ENCODE results near the gene PUS10.
"Not testable (repeated sequence)": the region's sequence is repeated elsewhere in the genome, so short reads cannot be mapped to it uniquely, and the experiment has no call there.

PUS10 gene

DNA sequence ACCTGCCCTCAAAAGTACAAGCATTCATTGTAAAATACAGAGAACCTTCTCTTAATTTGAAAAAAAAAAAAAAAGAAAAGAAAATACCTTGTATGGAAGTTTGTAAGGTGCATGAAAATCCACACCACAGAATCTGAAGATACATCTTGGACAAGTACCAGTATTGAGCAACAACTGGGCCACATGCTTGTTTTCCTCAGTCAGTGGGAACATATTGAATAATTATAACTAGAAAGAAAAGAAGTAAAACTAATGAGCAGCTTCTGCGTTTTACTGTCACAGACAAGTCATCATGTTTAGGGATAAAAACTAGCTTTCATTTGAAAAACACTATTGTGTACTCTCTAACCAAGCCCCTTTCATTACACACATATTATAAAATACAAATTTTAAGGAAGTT, 6.4 kb downstream of the PUS10 start:
- H3K27me3 ChIP-seq (ENCODE audit: control insufficient read depth in 1 of 2, insufficient read depth in 2 of 2, low read length in 2 of 2) = no peaks in the 10 kb centered on the region
- no peak overlapping the region for H3K27ac ChIP-seq (ENCODE audit: low read depth, low read length)
- no peak overlapping the region for H3K9ac ChIP-seq (ENCODE audit: low read length)

DNA sequence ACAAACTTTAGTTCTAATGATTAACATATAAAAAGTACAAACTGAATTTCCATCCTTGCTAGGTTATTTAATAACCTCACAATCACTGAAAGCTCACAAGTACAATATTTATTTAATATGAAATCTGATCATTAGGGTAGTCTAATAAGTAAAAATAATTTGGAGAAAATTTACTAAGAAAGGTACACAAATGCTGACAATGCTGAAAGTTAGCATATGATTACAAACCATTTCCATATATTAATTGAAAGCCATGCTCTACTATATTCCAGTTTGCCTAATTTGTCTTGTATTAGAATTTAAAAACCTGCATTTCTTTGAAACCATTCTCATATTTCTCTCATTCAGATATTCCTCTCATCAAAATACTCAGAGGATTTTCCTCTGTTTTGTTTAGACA, 8.7 kb downstream of the PUS10 start:
- no peaks in the 10 kb centered on the region for H3K9me3 ChIP-seq (ENCODE audit: low read length)
- no peaks in the 10 kb centered on the region for H3K4me1 ChIP-seq (ENCODE audit: insufficient read depth, low read length)
- H3K27me3 ChIP-seq (ENCODE audit: control insufficient read depth in 1 of 2, insufficient read depth in 2 of 2, low read length in 2 of 2) = no peaks in the 10 kb centered on the region
- no peak overlapping the region for H3K4me3 ChIP-seq (ENCODE audit: low read depth in 1 of 2, low read length in 2 of 2)
- no peak overlapping the region for H3K27ac ChIP-seq (ENCODE audit: low read depth, low read length)
- no peak overlapping the region for H3K9ac ChIP-seq (ENCODE audit: low read length)
- H3K36me3 ChIP-seq (ENCODE audit: insufficient read depth, low read length) = no peaks in the 10 kb centered on the region

More for the DNA sequence above, 6.4 kb downstream of the PUS10 start:
- no peaks in the 10 kb centered on the region for H3K9me3 ChIP-seq (ENCODE audit: low read length)
- H3K36me3 ChIP-seq (ENCODE audit: insufficient read depth, low read length) = no peaks in the 10 kb centered on the region
- no peak overlapping the region for H3K4me3 ChIP-seq (ENCODE audit: low read depth in 1 of 2, low read length in 2 of 2)
- no peaks in the 10 kb centered on the region for H3K4me1 ChIP-seq (ENCODE audit: insufficient read depth, low read length)

- H3K9me3 ChIP-seq (ENCODE audit: low read length) = no peaks in the 10 kb centered on the region
- no peaks in the 10 kb centered on the region for H3K36me3 ChIP-seq (ENCODE audit: insufficient read depth, low read length)
- H3K27me3 ChIP-seq (ENCODE audit: control insufficient read depth in 1 of 2, insufficient read depth in 2 of 2, low read length in 2 of 2) = no peaks in the 10 kb centered on the region
- H3K4me3 ChIP-seq (ENCODE audit: low read depth in 1 of 2, low read length in 2 of 2) = no peak overlapping the region
- no peak overlapping the region for H3K27ac ChIP-seq (ENCODE audit: low read depth, low read length)
- no peak overlapping the region for H3K9ac ChIP-seq (ENCODE audit: low read length)
- no peaks in the 10 kb centered on the region for H3K4me1 ChIP-seq (ENCODE audit: insufficient read depth, low read length)
Measured at GRCh38 chr2:61006486-61007105, 11.5 kb downstream of the PUS10 start.

DNA sequence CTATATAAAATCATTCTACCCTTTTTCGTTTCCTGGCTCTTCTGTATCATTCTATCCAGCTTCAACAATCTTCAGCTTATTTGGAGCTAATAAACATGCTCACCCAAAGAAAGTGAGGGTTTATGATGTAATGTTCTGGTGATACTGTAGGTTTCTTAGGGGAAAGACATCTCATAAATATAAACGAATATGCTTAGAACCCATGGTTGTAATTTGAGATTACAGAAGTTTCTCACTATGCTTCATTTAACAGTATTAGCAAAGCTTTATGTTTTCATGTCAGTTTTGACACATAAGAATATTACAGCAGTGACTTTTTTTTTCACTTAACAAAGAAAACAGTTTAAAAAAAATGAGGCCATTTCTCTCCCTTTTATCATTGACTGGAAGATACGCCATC, 12.3 kb downstream of the PUS10 start:
- Histone ChIP-seq H3K4me1 (ENCODE audit: insufficient read depth, low read length) (no peaks in the 10 kb centered on the region), H3K27ac (ENCODE audit: low read depth, low read length) (no peak overlapping the region), H3K9me3 (ENCODE audit: low read length) (no peaks in the 10 kb centered on the region), H3K4me3 (ENCODE audit: low read depth in 1 of 2, low read length in 2 of 2) (no peak overlapping the region), H3K27me3 (ENCODE audit: control insufficient read depth in 1 of 2, insufficient read depth in 2 of 2, low read length in 2 of 2) (no peaks in the 10 kb centered on the region), H3K36me3 (ENCODE audit: insufficient read depth, low read length) (no peaks in the 10 kb centered on the region), H3K9ac (ENCODE audit: low read length) (no peak overlapping the region)

DNA sequence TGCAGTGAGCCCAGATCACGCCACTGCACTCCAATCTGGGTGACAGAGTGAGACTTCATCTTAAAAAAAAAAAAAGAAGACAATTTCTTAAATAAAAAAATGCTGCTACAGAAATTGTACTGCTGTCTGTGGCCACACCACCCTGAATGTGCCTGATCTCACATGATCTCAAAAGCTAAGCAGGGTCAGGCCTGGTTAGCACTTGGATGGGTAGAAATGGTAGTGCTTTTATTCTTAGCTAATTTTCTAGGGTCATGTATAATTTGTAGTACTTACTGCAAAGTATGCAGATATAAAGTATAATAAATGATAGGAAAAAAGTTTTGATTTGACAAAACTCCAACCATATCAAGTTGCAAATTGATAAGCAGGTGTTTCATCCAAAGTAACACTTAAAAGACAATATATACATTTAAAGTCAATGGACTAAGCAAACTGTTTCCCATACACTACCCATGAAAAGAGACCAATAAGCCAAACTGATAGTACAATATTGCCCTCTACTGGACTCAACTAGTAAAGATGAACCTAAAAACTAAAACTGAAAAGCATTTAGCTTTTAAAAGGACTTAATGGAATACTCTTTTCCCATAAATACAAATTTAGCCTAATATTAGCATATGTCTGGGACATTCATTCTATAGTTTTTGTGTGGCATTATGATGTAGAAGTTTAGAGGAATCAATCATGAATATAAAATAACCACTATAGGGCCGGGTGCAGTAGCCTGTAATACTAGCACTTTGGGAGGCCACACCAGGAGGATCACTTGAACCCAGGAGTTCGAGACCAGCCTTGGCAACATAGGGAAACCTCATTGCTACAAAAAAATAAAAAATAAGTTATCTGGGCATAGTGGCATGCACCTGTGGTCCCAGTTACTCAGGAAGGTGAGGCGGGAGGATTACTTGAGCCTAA, 19.2 kb downstream of the PUS10 start:
- Histone ChIP-seq H3K4me3 (ENCODE audit: low read depth in 1 of 2, low read length in 2 of 2) (no peak overlapping the region), H3K4me1 (ENCODE audit: insufficient read depth, low read length) (no peaks in the 10 kb centered on the region), H3K27ac (ENCODE audit: low read depth, low read length) (no peak overlapping the region), H3K36me3 (ENCODE audit: insufficient read depth, low read length) (no peaks in the 10 kb centered on the region), H3K27me3 (ENCODE audit: control insufficient read depth in 1 of 2, insufficient read depth in 2 of 2, low read length in 2 of 2) (no peaks in the 10 kb centered on the region), H3K9me3 (ENCODE audit: low read length) (no peaks in the 10 kb centered on the region), H3K9ac (ENCODE audit: low read length) (no peak overlapping the region)

DNA sequence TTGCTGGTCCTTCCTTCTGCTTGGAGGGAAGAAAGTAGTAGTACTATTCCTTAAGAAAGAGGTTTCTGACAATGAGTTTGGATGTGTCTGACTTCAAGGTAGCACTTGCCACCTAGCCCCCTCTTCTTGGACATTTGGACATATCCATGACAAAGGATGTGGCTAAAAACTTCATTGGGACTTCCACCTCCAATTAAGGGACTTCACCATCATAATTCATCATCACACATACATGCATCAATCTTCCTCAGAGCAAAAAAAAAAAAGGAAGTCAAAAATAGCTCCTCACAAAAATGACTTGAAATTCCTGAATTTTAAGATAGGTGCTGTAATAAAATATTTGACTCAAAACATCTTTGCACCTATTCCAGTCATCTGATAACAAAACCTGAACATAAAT, 23.9 kb downstream of the PUS10 start:
- Histone ChIP-seq H3K36me3 (ENCODE audit: insufficient read depth, low read length) (no peaks in the 10 kb centered on the region), H3K27ac (ENCODE audit: low read depth, low read length) (no peak overlapping the region), H3K9ac (ENCODE audit: low read length) (no peak overlapping the region), H3K4me3 (ENCODE audit: low read depth in 1 of 2, low read length in 2 of 2) (no peak overlapping the region), H3K9me3 (ENCODE audit: low read length) (no peaks in the 10 kb centered on the region), H3K27me3 (ENCODE audit: control insufficient read depth in 1 of 2, insufficient read depth in 2 of 2, low read length in 2 of 2) (no peaks in the 10 kb centered on the region), H3K4me1 (ENCODE audit: insufficient read depth, low read length) (no peaks in the 10 kb centered on the region)

GRCh38 chr2:60992985-60993392, 25.1 kb downstream of the PUS10 start:
- no peaks in the 10 kb centered on the region for H3K4me1 ChIP-seq (ENCODE audit: insufficient read depth, low read length)
- H3K9me3 ChIP-seq (ENCODE audit: low read length) = no peaks in the 10 kb centered on the region
- H3K36me3 ChIP-seq (ENCODE audit: insufficient read depth, low read length) = no peaks in the 10 kb centered on the region
- no peak overlapping the region for H3K4me3 ChIP-seq (ENCODE audit: low read depth in 1 of 2, low read length in 2 of 2)
- H3K27ac ChIP-seq (ENCODE audit: low read depth, low read length) = no peak overlapping the region
- no peak overlapping the region for H3K9ac ChIP-seq (ENCODE audit: low read length)
- H3K27me3 ChIP-seq (ENCODE audit: control insufficient read depth in 1 of 2, insufficient read depth in 2 of 2, low read length in 2 of 2) = no peaks in the 10 kb centered on the region

DNA sequence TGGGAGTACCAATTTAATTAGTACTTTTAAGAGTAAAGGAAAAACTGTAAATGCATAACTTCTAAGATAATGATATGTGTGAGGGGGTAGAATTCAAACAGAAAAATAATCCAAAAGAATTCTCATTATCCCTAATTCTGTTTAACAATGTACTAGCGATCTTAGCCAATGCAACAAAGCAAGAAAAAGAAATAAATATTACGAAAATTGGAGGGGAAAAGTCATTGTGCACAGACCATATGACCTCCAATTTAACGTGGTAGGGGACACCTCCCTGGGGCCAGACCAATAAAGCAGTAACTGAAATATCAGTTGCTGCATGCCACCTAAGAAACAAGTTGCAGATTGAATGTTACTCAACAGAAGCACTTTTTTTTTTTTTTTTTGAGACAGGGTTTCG, 26.4 kb downstream of the PUS10 start:
- Histone ChIP-seq H3K4me3 (ENCODE audit: low read depth in 1 of 2, low read length in 2 of 2) (no peak overlapping the region), H3K9me3 (ENCODE audit: low read length) (no peaks in the 10 kb centered on the region), H3K36me3 (ENCODE audit: insufficient read depth, low read length) (no peaks in the 10 kb centered on the region)

GRCh38 chr2:60989259-60989658, 28.8 kb downstream of the PUS10 start:
- Histone ChIP-seq H3K4me1 (ENCODE audit: insufficient read depth, low read length) (no peaks in the 10 kb centered on the region), H3K9ac (ENCODE audit: low read length) (no peak overlapping the region), H3K4me3 (ENCODE audit: low read depth in 1 of 2, low read length in 2 of 2) (no peak overlapping the region), H3K27me3 (ENCODE audit: control insufficient read depth in 1 of 2, insufficient read depth in 2 of 2, low read length in 2 of 2) (no peaks in the 10 kb centered on the region), H3K9me3 (ENCODE audit: low read length) (no peaks in the 10 kb centered on the region), H3K36me3 (ENCODE audit: insufficient read depth, low read length) (no peaks in the 10 kb centered on the region), H3K27ac (ENCODE audit: low read depth, low read length) (no peak overlapping the region)

More for the DNA sequence above, 26.4 kb downstream of the PUS10 start:
- Histone ChIP-seq H3K27ac (ENCODE audit: low read depth, low read length) (no peak overlapping the region), H3K27me3 (ENCODE audit: control insufficient read depth in 1 of 2, insufficient read depth in 2 of 2, low read length in 2 of 2) (no peaks in the 10 kb centered on the region), H3K4me1 (ENCODE audit: insufficient read depth, low read length) (no peaks in the 10 kb centered on the region), H3K9ac (ENCODE audit: low read length) (no peak overlapping the region)

DNA sequence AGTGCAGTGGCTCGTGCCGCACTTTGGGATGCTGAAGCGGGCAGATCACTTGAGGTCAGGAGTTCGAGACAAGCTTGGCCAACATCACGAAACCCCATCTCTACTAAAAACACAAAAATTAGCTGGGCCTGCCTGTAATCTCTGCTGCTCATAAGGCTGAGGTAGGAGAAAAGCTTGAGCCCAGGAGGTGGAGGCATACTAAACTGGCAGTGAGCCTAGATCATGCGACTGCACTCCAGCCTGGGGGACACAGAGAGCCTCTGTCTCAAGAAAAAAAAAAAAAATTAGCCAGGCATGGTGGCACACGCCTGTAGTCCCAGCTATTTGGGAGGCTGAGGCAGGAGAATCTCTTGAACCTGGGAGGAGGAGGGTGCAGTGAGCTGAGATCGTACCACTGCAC, 30.4 kb downstream of the PUS10 start:
- H3K36me3 ChIP-seq (ENCODE audit: insufficient read depth, low read length); H3K9ac ChIP-seq (ENCODE audit: low read length); H3K27me3 ChIP-seq (ENCODE audit: control insufficient read depth in 1 of 2, insufficient read depth in 2 of 2, low read length in 2 of 2); H3K4me1 ChIP-seq (ENCODE audit: insufficient read depth, low read length); H3K9me3 ChIP-seq (ENCODE audit: low read length); H3K4me3 ChIP-seq (ENCODE audit: low read depth in 1 of 2, low read length in 2 of 2); H3K27ac ChIP-seq (ENCODE audit: low read depth, low read length): not testable (repeated sequence)

GRCh38 chr2:60987041-60987440, 31.0 kb downstream of the PUS10 start:
- Histone ChIP-seq H3K9ac (ENCODE audit: low read length) (no peak overlapping the region), H3K4me1 (ENCODE audit: insufficient read depth, low read length) (no peaks in the 10 kb centered on the region), H3K27me3 (ENCODE audit: control insufficient read depth in 1 of 2, insufficient read depth in 2 of 2, low read length in 2 of 2) (no peaks in the 10 kb centered on the region), H3K4me3 (ENCODE audit: low read depth in 1 of 2, low read length in 2 of 2) (no peak overlapping the region), H3K36me3 (ENCODE audit: insufficient read depth, low read length) (no peaks in the 10 kb centered on the region), H3K9me3 (ENCODE audit: low read length) (no peaks in the 10 kb centered on the region), H3K27ac (ENCODE audit: low read depth, low read length) (no peak overlapping the region)

GRCh38 chr2:60984720-60985119, 33.3 kb downstream of the PUS10 start:
- no peaks in the 10 kb centered on the region for H3K4me1 ChIP-seq (ENCODE audit: insufficient read depth, low read length)
- H3K27me3 ChIP-seq (ENCODE audit: control insufficient read depth in 1 of 2, insufficient read depth in 2 of 2, low read length in 2 of 2) = no peaks in the 10 kb centered on the region

More at GRCh38 chr2:60984720-60985119, 33.3 kb downstream of the PUS10 start:
- Histone ChIP-seq H3K27ac (ENCODE audit: low read depth, low read length) (no peak overlapping the region), H3K4me3 (ENCODE audit: low read depth in 1 of 2, low read length in 2 of 2) (no peak overlapping the region), H3K9ac (ENCODE audit: low read length) (no peak overlapping the region), H3K36me3 (ENCODE audit: insufficient read depth, low read length) (no peaks in the 10 kb centered on the region), H3K9me3 (ENCODE audit: low read length) (no peaks in the 10 kb centered on the region)

Data from muscle layer of colon (tissue), 2 donors.